ENCODE data around the gene PPP2R5A.

Gene PPP2R5A

DNA sequence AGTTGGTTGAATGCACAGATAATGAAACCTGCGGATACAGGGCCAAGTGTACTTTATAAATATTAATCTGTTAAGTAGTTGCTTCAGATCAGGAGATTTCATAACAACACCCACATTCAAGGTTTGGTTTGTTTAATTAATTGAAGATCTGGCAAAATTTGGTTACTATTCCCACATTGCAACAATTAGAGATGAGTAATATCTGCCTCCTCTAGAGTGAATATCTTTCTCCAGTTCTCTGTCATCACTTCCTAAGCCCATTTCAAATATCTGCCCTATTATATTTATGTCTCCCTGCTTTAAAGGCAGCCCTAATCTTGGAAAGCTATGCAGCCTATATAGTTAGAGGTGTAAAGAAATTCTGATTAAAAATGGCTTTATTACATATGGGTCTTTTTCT lies 61.4 kb downstream of the PPP2R5A start:
- Histone ChIP-seq H3K4me1 (ENCODE audit: control insufficient read depth, insufficient read depth, low read length, poor library complexity, severe bottlenecking) (peaks cover 3% of the 10 kb centered on the region), H3K27ac (ENCODE audit: insufficient read depth, low read length, poor library complexity, severe bottlenecking) (no peak overlapping the region), H3K9me3 (ENCODE audit: control insufficient read depth, low read length) (no peaks in the 10 kb centered on the region), H3K27me3 (replicated peaks; ENCODE audit: control insufficient read depth, insufficient read depth, low read length, poor library complexity, severe bottlenecking) (no peaks in the 10 kb centered on the region), H3K4me3 (ENCODE audit: insufficient read depth, low read depth, low read length, poor library complexity, severe bottlenecking) (no peak overlapping the region), H3K36me3 (ENCODE audit: control insufficient read depth, insufficient read depth, low read length) (peaks cover 58% of the 10 kb centered on the region)
- no peak for DNase-seq

DNA sequence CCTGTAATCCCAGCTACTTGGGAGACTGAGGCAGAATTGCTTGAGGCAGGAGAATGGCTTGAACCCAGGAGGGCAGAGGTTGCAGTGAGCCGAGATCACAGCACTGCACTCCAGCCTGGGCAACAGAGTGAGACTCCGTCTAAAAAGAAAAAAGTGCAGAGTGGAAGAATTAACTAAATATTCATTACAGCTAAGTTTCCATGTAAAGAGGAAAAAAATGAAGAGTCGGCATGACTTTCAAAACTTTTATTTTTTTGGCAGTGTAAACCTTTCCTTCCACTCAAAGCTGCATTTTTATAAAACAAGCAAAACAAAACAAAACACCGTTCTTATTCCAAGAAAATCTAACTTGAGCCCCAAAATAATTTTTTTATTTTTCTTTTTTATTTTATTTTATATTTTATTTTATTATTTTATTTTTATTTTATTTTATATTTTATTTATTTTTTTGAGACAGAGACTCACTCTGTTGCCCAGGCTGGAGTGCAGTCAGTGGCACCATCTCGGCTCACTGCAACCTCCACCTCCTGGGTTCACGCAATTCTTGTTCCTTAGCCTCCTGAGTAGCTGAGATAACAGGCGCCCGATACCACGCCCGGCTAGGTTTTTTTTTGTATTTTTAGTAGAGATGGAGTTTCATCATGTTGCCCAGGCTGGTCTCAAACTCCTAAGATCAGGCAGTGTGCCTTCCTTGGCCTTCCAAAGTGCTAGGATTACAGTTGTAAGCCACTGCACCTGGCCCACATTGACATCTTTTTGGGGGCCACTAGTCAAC lies 66.6 kb downstream of the PPP2R5A start:
- H3K4me1 ChIP-seq (ENCODE audit: control insufficient read depth, insufficient read depth, low read length, poor library complexity, severe bottlenecking) = no peaks in the 10 kb centered on the region
- H3K9me3 ChIP-seq (ENCODE audit: control insufficient read depth, low read length) = no peaks in the 10 kb centered on the region
- no peak for DNase-seq
- H3K4me3 ChIP-seq (ENCODE audit: insufficient read depth, low read depth, low read length, poor library complexity, severe bottlenecking) = no peak overlapping the region
- peaks cover 64% of the 10 kb centered on the region for H3K36me3 ChIP-seq (ENCODE audit: control insufficient read depth, insufficient read depth, low read length)
- no peaks in the 10 kb centered on the region for H3K27me3 ChIP-seq (replicated peaks; ENCODE audit: control insufficient read depth, insufficient read depth, low read length, poor library complexity, severe bottlenecking)
- H3K27ac ChIP-seq (ENCODE audit: insufficient read depth, low read length, poor library complexity, severe bottlenecking) = no peak overlapping the region

DNA sequence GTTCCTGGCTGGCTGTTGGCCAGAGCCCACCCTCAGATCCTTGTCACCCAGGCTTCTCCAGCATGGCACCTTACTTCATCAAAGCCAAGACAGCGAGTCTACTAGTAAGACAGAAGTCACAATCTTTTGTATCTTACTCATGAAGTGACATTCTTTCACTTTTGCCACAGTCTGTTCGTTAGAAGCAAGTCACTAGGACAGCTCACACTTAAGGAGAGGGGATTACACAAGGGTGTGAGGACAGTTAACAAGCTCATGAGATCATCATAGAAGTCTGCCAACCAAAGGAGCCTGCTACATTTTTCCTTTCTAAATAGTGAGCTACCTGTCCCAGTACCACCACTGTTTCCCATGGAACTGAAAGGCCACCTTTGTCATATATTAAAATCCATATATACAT lies 68.0 kb downstream of the PPP2R5A start:
- no peaks in the 10 kb centered on the region for H3K27me3 ChIP-seq (replicated peaks; ENCODE audit: control insufficient read depth, insufficient read depth, low read length, poor library complexity, severe bottlenecking)
- H3K9me3 ChIP-seq (ENCODE audit: control insufficient read depth, low read length) = no peaks in the 10 kb centered on the region
- H3K27ac ChIP-seq (ENCODE audit: insufficient read depth, low read length, poor library complexity, severe bottlenecking) = no peak overlapping the region
- H3K36me3 ChIP-seq (ENCODE audit: control insufficient read depth, insufficient read depth, low read length) = peaks cover 64% of the 10 kb centered on the region
- DNase-seq = no peak
- H3K4me1 ChIP-seq (ENCODE audit: control insufficient read depth, insufficient read depth, low read length, poor library complexity, severe bottlenecking) = no peaks in the 10 kb centered on the region
- no peak overlapping the region for H3K4me3 ChIP-seq (ENCODE audit: insufficient read depth, low read depth, low read length, poor library complexity, severe bottlenecking)

DNA sequence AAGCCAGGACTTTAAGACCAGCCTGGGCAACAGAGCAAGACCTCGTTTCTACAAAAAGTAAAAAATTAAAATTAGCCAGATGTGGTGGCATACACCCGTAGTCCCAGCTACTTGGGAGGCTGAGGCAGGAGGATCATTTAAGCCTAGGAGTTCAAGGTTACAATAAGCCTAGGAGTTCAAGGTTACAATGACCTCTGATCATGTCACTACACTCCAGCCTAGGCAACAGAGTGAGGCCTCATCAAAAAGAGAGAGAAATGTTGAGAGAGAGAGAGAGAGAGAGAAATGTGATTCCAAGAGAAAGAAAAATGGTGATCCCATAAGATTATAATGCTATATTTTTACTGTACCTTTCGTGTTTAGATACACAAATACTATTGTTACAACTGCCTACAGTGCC lies 69.3 kb downstream of the PPP2R5A start:
- Histone ChIP-seq H3K9me3 (ENCODE audit: control insufficient read depth, low read length) (no peaks in the 10 kb centered on the region), H3K27ac (ENCODE audit: insufficient read depth, low read length, poor library complexity, severe bottlenecking) (no peak overlapping the region), H3K36me3 (ENCODE audit: control insufficient read depth, insufficient read depth, low read length) (peaks cover 62% of the 10 kb centered on the region), H3K27me3 (replicated peaks; ENCODE audit: control insufficient read depth, insufficient read depth, low read length, poor library complexity, severe bottlenecking) (no peaks in the 10 kb centered on the region), H3K4me1 (ENCODE audit: control insufficient read depth, insufficient read depth, low read length, poor library complexity, severe bottlenecking) (no peaks in the 10 kb centered on the region), H3K4me3 (ENCODE audit: insufficient read depth, low read depth, low read length, poor library complexity, severe bottlenecking) (no peak overlapping the region)
- no peak for DNase-seq

DNA sequence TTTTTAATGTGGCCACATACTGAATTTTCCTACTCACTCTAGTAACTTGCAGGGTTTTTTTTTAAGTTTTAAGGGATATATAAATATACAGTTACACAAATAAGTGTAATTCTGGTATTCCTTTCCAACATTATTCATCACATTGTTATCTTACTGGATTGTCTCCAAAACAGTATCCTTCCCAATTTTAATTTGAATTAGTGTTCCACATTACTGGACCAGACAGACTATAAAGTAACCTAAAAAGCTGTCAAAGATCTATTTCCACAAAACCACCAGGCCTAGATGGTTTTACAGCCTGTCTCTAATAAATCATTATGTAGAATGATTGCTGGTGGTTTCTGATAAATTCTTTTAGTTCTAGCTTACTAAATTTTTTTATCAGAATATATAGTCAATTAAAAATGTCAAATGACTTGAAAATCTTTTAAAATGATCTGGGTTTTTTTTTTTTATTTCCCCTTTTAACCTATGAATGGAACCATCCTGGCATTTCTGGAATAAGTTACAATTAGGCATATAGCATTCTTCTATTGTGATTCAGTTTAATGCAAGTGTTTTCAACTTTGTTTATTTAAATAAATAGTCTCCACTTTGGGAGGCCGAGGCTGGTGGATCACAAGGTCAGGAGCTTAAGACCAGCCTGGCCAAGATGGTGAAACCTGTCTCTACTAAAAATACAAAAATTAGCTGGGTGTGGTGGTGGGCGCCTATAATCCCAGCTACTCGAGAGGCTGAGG lies 70.2 kb downstream of the PPP2R5A start:
- no peaks in the 10 kb centered on the region for H3K4me1 ChIP-seq (ENCODE audit: control insufficient read depth, insufficient read depth, low read length, poor library complexity, severe bottlenecking)
- no peaks in the 10 kb centered on the region for H3K27me3 ChIP-seq (replicated peaks; ENCODE audit: control insufficient read depth, insufficient read depth, low read length, poor library complexity, severe bottlenecking)
- H3K27ac ChIP-seq (ENCODE audit: insufficient read depth, low read length, poor library complexity, severe bottlenecking) = no peak overlapping the region
- H3K9me3 ChIP-seq (ENCODE audit: control insufficient read depth, low read length) = no peaks in the 10 kb centered on the region
- no peak overlapping the region for H3K4me3 ChIP-seq (ENCODE audit: insufficient read depth, low read depth, low read length, poor library complexity, severe bottlenecking)
- H3K36me3 ChIP-seq (ENCODE audit: control insufficient read depth, insufficient read depth, low read length) = peaks cover 61% of the 10 kb centered on the region
- DNase-seq = no peak

DNA sequence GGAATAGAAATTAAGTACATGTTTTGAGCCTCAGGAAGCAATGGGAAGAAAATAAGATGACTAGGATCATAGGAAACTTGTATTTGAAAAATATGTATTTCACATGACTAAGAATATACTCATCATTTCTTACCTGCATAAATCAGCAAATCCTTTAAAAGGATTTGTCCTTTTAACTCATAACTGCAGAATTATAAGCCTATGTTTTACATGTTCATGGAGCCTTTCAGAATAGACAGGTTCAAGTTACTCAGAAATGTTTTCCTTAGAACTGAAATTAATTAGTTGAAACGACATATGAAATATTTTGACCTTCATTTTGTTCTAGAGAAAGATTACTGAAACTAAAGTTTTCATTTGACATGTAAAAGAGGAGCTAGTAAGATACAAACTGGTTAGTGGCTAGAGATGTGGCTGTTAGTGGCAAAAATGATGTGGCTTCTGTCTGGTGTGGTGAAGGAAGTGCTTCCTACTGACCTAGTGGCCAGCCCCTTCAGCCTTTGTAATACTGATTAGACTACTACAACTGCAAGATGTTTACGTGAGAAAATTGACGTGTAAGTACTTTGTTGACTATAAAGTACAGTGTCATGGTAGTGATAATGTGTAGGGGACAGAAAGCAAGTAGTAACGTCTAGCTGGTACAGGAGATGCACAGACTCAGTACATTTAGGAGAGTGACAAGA lies 74.7 kb downstream of the PPP2R5A start:
- Histone ChIP-seq H3K27me3 (replicated peaks; ENCODE audit: control insufficient read depth, insufficient read depth, low read length, poor library complexity, severe bottlenecking) (no peaks in the 10 kb centered on the region), H3K27ac (ENCODE audit: insufficient read depth, low read length, poor library complexity, severe bottlenecking) (peak overlapping the region; percentile 3), H3K4me1 (ENCODE audit: control insufficient read depth, insufficient read depth, low read length, poor library complexity, severe bottlenecking) (no peaks in the 10 kb centered on the region), H3K36me3 (ENCODE audit: control insufficient read depth, insufficient read depth, low read length) (peaks cover 54% of the 10 kb centered on the region), H3K4me3 (ENCODE audit: insufficient read depth, low read depth, low read length, poor library complexity, severe bottlenecking) (no peak overlapping the region), H3K9me3 (ENCODE audit: control insufficient read depth, low read length) (no peaks in the 10 kb centered on the region)
- DNase-seq = no peak

DNA sequence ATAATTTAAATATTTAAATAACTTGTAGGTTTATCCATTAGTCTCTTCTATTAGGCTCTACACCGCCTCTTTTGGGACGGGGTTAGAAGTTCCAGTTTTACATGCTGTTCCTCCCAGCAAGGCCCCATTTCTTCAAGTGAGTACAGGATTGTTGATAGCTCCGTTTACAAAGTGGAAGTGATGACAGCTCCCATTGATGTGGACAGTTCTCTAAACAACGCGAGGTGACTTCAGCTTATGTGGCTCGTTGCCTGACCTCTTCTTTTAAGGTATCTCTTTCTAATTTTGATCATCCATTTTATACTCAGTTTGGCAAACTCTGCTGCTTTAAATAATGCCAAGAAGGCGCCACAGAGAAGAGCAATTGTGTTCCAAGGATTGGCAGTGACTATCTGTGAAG lies 79.8 kb downstream of the PPP2R5A start:
- H3K9me3 ChIP-seq (ENCODE audit: control insufficient read depth, low read length) = no peaks in the 10 kb centered on the region
- H3K4me1 ChIP-seq (ENCODE audit: control insufficient read depth, insufficient read depth, low read length, poor library complexity, severe bottlenecking) = no peaks in the 10 kb centered on the region
- no peak overlapping the region for H3K4me3 ChIP-seq (ENCODE audit: insufficient read depth, low read depth, low read length, poor library complexity, severe bottlenecking)
- no peaks in the 10 kb centered on the region for H3K27me3 ChIP-seq (replicated peaks; ENCODE audit: control insufficient read depth, insufficient read depth, low read length, poor library complexity, severe bottlenecking)
- DNase-seq = no peak
- H3K27ac ChIP-seq (ENCODE audit: insufficient read depth, low read length, poor library complexity, severe bottlenecking) = no peak overlapping the region
- peaks cover 27% of the 10 kb centered on the region for H3K36me3 ChIP-seq (ENCODE audit: control insufficient read depth, insufficient read depth, low read length)

DNA sequence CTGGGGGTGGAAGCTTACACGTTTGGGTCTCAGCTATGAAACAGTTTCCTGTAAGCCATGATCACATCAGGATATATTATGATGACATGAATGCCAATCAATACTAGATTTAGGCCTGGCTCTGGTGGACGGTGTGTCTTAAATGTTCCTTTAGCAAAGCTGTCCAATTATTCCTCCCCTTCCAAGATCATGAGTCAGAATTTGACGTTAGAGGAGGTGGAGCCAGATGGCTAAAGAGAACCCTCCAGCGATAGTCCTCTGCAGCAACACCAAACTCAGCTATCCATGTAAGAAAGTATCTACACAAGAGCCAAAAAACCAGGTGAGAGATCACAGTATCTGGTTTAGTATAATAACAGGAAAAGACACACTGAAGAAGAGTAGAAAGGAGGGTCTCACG lies 81.7 kb downstream of the PPP2R5A start:
- H3K4me3 ChIP-seq (ENCODE audit: insufficient read depth, low read depth, low read length, poor library complexity, severe bottlenecking) = no peak overlapping the region
- no peak for DNase-seq
- H3K4me1 ChIP-seq (ENCODE audit: control insufficient read depth, insufficient read depth, low read length, poor library complexity, severe bottlenecking) = no peaks in the 10 kb centered on the region
- no peaks in the 10 kb centered on the region for H3K27me3 ChIP-seq (replicated peaks; ENCODE audit: control insufficient read depth, insufficient read depth, low read length, poor library complexity, severe bottlenecking)
- no peaks in the 10 kb centered on the region for H3K9me3 ChIP-seq (ENCODE audit: control insufficient read depth, low read length)
- H3K27ac ChIP-seq (ENCODE audit: insufficient read depth, low read length, poor library complexity, severe bottlenecking) = no peak overlapping the region
- peaks cover 12% of the 10 kb centered on the region for H3K36me3 ChIP-seq (ENCODE audit: control insufficient read depth, insufficient read depth, low read length)

DNA sequence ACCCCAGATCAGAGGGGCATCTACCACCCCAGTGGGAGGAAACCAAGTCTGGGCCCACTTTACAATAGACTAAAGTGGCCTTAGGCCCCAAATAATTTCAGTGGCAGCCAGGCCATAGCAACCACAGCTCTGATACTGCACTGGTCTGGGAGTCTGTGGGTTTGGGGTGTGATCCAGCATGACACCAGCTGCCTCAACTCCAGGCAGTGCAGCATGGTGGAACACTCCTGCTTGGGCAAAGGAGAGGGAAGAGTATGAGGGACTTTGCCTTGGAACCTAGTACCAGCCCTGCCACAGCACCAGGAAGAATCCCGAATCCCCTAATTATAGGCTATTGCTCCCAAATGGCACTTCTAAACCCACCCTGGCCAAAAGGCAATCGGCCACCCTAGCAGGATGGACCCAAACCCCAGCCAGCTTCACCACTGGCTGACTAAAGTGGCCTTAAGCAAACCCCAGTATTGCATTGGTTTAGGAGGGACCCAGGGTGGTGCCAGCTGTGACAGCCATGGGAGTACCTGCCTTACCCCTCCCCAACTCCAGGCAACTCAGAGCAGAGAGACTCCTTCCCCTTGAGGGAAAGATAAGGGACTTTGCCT lies 82.4 kb downstream of the PPP2R5A start:
- Histone ChIP-seq H3K4me3 (ENCODE audit: insufficient read depth, low read depth, low read length, poor library complexity, severe bottlenecking) (no peak overlapping the region), H3K27ac (ENCODE audit: insufficient read depth, low read length, poor library complexity, severe bottlenecking) (no peak overlapping the region), H3K4me1 (ENCODE audit: control insufficient read depth, insufficient read depth, low read length, poor library complexity, severe bottlenecking) (no peaks in the 10 kb centered on the region), H3K9me3 (ENCODE audit: control insufficient read depth, low read length) (no peaks in the 10 kb centered on the region), H3K27me3 (replicated peaks; ENCODE audit: control insufficient read depth, insufficient read depth, low read length, poor library complexity, severe bottlenecking) (no peaks in the 10 kb centered on the region), H3K36me3 (ENCODE audit: control insufficient read depth, insufficient read depth, low read length) (peaks cover 9% of the 10 kb centered on the region)
- DNase-seq = no peak

Measured in effector memory CD4-positive, alpha-beta T cell (primary cell).